ENCODE data around the gene STT3B.

Gene STT3B

GRCh38 chr3:31613177-31613576 is 80.5 kb downstream of the STT3B start:
- DNase-seq = no peak

DNA sequence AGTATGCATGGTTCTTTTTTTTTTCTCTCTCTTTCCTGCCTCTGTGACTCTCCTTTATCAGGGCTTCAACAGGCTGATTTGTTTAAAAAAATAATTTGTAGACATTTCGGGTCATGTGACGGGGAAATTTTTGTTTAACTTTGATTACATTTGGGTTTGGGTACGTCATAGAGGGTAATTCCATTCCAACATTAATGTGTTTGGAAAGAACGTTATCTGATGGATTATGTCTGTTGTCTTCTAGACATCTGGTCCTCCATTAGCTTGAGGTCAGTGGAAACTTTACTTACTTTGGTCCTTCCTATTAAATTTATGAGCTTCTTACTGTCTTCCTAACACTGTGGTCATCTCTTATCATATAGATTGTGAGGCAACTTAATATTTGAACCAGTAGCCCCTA is 80.9 kb downstream of the STT3B start:
- no peak for DNase-seq

DNA sequence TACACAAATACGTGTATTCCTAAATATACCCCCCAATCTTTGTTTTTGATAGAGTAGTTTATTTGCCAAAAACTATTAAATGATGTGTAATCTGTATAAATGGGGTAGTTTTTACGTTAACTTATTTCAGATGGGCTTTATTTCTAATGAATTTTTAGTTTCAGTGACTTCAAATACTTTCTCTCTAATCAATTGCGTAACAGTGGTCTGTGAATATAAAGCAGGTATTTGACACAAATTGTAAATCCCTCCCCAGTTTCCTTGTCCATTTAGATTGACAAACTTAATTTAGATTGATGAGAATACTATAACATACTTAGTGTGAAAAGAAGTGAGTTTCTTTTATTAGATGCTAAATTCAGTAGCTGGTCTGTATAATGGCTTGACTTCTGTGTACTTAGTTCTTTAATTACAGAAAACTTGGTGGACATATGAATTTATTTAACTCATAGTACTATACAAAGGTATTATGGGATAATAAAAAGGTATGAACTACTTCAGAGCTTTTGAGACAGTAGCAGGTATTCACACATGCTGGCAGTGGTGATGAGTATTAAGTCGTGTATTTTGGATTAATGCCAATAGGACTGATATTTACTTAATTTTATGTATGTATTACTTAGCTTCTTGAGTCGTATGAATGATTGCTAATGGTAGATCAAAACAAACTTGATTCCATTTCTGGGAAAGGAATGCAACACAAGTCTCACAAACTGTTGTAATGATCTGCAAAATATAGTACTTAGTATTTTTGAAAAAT is 81.6 kb downstream of the STT3B start:
- no peak for DNase-seq

GRCh38 chr3:31615071-31615875 is 82.5 kb downstream of the STT3B start:
- DNase-seq = no peak

GRCh38 chr3:31616711-31617110 is 84.0 kb downstream of the STT3B start:
- DNase-seq = no peak

GRCh38 chr3:31620656-31621055 is 87.9 kb downstream of the STT3B start:
- no peak for DNase-seq

- DNase-seq = no peak
Measured at GRCh38 chr3:31621314-31621713, 88.6 kb downstream of the STT3B start.

DNA sequence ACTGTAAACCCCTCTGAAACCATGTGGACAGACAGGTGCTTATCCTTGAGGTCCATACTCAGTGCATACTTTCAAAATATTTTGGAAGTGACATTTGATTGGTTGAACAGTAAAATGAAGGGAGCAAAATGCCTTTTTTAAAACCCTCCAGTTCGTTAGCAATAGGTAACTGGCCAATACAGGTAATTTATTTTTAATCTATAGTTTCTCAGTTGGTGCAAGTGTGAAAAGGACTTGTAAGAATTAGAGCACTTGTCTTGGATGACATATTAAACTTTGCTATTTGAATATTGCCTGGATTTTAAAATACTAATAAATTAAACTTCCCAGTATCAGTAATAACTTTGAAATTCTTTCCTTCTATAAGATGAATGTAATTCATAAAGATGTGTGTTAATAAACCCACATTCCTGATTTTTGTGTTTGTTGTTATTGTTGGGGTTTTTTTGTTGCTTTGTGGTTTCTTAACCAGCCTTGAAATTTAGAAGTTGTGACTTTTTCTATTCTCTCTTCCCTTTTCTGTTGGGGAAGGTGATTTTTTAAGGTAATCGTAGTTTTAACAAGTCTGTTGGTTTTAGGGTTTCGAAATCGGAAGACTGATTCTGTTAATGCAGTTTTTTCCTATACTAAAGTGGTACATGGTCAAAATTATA is 90.0 kb downstream of the STT3B start:
- no peak for DNase-seq

- DNase-seq = no peak
Measured at GRCh38 chr3:31624083-31624709, 91.5 kb downstream of the STT3B start.

DNA sequence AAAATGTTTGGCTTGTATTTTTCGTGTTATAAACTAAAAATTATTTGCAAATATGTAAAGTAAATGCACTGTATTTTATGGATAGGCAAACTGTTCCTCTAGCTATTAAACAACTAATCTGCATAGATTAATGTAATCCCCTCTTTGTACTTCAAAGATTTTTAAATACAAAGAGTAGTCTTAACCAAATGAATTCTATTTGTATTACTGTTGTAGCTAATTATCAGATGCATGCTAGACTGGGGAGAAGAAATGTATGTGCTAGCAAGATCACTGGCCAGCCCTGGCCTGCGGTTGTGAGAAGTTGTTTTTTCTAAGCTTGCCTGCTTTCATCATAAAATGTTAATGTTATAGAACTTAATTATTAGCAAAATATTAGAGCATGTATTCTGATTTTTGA is 92.6 kb downstream of the STT3B start:
- DNase-seq = no peak

GRCh38 chr3:31629054-31629453 is 96.3 kb downstream of the STT3B start:
- DNase-seq = no peak

DNA sequence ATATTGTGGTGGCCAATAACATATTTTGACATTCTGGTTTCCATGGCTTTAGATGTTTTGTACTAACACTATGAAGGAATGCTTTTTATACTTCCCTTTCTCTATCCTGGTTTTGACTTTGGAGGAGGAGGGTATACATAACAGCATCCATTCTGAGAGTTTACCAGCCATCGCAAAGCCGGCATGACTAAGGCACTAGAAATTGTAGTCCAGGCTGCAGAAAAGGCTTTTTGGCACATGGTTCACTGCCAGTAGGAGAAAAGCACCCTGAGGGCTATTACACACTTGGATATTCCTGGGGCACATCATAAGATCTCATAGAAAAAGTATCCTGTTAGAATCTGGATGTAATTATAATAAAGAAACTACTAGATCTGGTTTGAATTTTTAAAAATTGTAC is 101.8 kb downstream of the STT3B start:
- DNase-seq = no peak

- no peak for DNase-seq
Measured at GRCh38 chr3:31635545-31635944, 102.8 kb downstream of the STT3B start.

- no peak for DNase-seq
Measured at GRCh38 chr3:31636049-31636448, 103.3 kb downstream of the STT3B start.

GRCh38 chr3:31636694-31637442 is 104.1 kb downstream of the STT3B start:
- DNase-seq = no peak

DNA sequence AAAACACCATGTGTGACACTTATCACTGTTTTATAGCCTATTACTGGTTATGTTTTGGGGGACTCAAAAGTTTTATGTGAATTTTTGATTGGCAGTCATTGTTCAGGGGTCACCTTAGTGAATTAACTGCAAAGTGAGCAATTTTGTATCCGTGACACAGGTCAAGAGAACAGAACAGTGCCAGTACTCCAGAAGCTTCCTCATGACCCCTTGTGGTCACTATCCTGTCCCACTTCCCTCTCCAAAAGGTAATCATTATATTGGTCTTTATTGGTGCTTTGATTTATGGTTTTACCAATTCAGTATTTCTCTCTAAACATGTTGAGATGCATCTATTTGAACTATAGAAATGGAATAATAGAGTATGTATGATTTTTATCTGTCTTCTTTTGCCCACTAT is 107.1 kb downstream of the STT3B start:
- no peak for DNase-seq

- DNase-seq = no peak
Measured at GRCh38 chr3:31645256-31645655, 112.5 kb downstream of the STT3B start.

- DNase-seq = no peak
Measured at GRCh38 chr3:31648286-31648968, 115.7 kb downstream of the STT3B start.

DNA sequence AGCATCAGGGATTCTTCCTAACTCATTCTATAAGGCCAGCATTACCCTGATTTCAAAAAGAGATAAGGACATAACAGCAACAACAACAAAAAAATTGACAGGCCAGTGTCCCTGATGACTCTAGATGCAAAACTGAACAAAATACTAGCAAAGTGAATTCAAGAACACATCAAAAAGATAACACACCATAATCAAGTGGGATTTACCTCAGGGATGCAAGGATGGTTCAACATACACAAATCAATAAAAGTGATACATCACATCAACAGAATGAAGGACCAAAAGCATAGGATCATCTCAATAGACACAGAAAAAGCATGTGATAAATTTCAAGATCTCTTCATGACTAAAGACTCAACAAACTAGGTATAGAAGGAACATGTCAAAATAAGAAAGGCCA is 119.6 kb downstream of the STT3B start:
- no peak for DNase-seq

GRCh38 chr3:31653464-31653863 is 120.7 kb downstream of the STT3B start:
- no peak for DNase-seq

DNA sequence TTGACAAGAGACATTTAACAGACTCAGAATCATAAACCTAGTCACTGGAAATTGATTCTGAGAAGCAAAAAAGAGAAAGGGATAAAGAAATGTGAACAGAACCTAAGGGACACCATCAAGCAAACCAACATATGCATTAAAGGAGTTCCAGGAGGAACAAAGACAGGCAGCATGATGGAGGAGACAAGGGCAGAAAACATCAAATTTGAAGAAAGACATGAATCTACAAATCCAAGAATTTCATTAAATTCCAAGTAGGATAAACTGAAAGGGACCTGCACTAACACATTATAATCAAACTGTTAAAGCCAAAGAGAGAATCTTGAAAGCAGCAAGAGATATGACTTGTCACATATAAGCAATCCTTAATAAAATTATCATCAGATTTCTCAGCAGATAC is 122.3 kb downstream of the STT3B start:
- DNase-seq = no peak

DNA sequence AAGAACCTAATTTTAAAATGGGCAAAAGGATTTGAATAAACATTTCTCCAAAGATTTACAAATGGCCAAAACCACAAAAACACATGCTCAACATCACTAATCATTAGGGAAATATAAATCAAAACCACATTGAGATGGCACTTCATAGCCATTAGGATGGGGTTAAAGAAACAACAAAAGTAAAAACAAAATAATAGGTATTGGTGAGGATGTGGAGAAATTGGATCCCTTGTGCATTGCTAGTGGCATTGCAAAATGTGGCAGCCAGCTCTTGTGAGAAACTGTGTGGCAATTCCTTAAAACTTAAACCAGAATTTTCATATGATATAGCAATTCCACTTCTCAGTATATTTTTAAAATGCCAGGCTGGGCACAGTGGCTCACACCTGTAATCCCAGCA is 126.5 kb downstream of the STT3B start:
- no peak for DNase-seq

Measured in CD4-positive, alpha-beta T cell treated with Interferon gamma for 1 hour (primary cell).